B cell (primary cell): ENCODE measurements around the gene ACO2. TPM values are rescaled to one million over a fixed set of nuclear protein-coding genes. Genes with fewer than 3 reads are reported as not detected.

ENCODE experiments used
- ATAC-seq: fragments of 200-7000 bp; cut with Tn5 transposase; one replicate; pipeline ENCODE4 v1.10.0; 2021; ENCODE audit warnings: low read depth, mild to moderate bottlenecking, moderate number of reproducible peaks, moderate library complexity
- CTCF ChIA-PET: fragments of 350-600 bp; sonication (Branson Sonifier 250); formaldehyde crosslinking; loops from one replicate; lab custom pipeline; 2021; ENCODE audit warnings: antibody characterized with exemption, inconsistent platforms; lab: Charles Lee
- POLR2A ChIA-PET: fragments of 350-600 bp; sonication (Branson Sonifier 250); formaldehyde crosslinking; loops from one replicate; lab custom pipeline; 2021; ENCODE audit warnings: antibody characterized with exemption; lab: Charles Lee
- DNase-seq: peaks from one replicate; pipeline ENCODE4 v3.0.0; 2013
- H2AFZ ChIP-seq: 2 replicates; pipeline ENCODE4 v1.6.1; 2012; ENCODE audit warnings: mild to moderate bottlenecking, low read depth, low read length; ENCODE audit not compliant: insufficient read depth, poor library complexity, severe bottlenecking
- H3K27ac ChIP-seq, 2 donors: 1 replicate in 1 of 2; 2 replicates in 1 of 2; pipeline ENCODE4 v1.5.1; 2012 to 2013; ENCODE audit warnings: low read length in 2 of 2, mild to moderate bottlenecking in 2 of 2, moderate library complexity in 1 of 2
- H3K27me3 ChIP-seq, 4 experiments: fragments of 200-600 bp in 1 of 4; sonication (generic) in 1 of 4; replicated peaks in 1 of 4; 1 replicate in 2 of 4; 2 replicates in 2 of 4; pipeline versions ENCODE4 v1.6.1 to v1.7.0; 2013 to 2016; ENCODE audit warnings: low read length in 3 of 4, mild to moderate bottlenecking in 2 of 4, mixed read lengths in 1 of 4, moderate library complexity in 1 of 4; ENCODE audit not compliant: insufficient read depth in 4 of 4, control insufficient read depth in 3 of 4; ENCODE audit errors: control extremely low read depth in 1 of 4
- H3K36me3 ChIP-seq, 2 experiments: replicated peaks in 1 of 2; 1 replicate in 1 of 2; 2 replicates in 1 of 2; pipeline versions ENCODE4 v1.6.1 to v1.7.1; 2013; ENCODE audit warnings: low read length in 1 of 2; ENCODE audit not compliant: insufficient read depth in 2 of 2, control insufficient read depth in 1 of 2; ENCODE audit errors: control extremely low read depth in 1 of 2, extremely low read depth in 1 of 2
- H3K4me1 ChIP-seq, 2 donors: fragments of 200-600 bp in 1 of 2; sonication (generic) in 1 of 2; 1 replicate in 1 of 2; 2 replicates in 1 of 2; pipeline versions ENCODE4 v1.5.1 to v1.6.1; 2013 to 2017; ENCODE audit warnings: low read length in 2 of 2; ENCODE audit not compliant: control insufficient read depth in 2 of 2, insufficient read depth in 2 of 2
- H3K4me2 ChIP-seq: replicated peaks from 2 replicates; pipeline ENCODE3; 2012; ENCODE audit warnings: mild to moderate bottlenecking, low read depth, low read length; ENCODE audit not compliant: poor library complexity, severe bottlenecking
- H3K4me3 ChIP-seq, 5 experiments: fragments of 200-600 bp in 1 of 5; sonication (generic) in 1 of 5; 1 replicate in 3 of 5; 2 replicates in 2 of 5; pipeline versions ENCODE4 v1.5.1 to v1.7.0; 2011 to 2016; ENCODE audit warnings: low read length in 4 of 5, mild to moderate bottlenecking in 4 of 5, low read depth in 2 of 5, control low read depth in 1 of 5, moderate library complexity in 1 of 5; ENCODE audit not compliant: insufficient read depth in 1 of 5; ENCODE audit errors: control extremely low read depth in 1 of 5, extremely low read depth in 1 of 5
- H3K79me2 ChIP-seq: fragments of 200-600 bp; sonication (generic); one replicate; pipeline ENCODE4 v1.6.0; 2016; ENCODE audit warnings: low read length; ENCODE audit not compliant: control insufficient read depth, insufficient read depth
- H3K9ac ChIP-seq: fragments of 200-600 bp; sonication (generic); 2 replicates; pipeline ENCODE4 v1.6.1; 2017; ENCODE audit warnings: mild to moderate bottlenecking, low read length, moderate library complexity
- H3K9me3 ChIP-seq, 3 donors: one replicate each; pipeline versions ENCODE4 v1.6.1 to v1.7.1; 2013; ENCODE audit warnings: low read length in 2 of 3; ENCODE audit not compliant: control insufficient read depth in 2 of 3, insufficient read depth in 1 of 3; ENCODE audit errors: control extremely low read depth in 1 of 3
- H4K20me1 ChIP-seq: 2 replicates; pipeline ENCODE4 v1.6.0; 2012; ENCODE audit warnings: mild to moderate bottlenecking, low read length; ENCODE audit not compliant: insufficient read depth, control insufficient read depth, poor library complexity, severe bottlenecking
- H3K27ac Mint-ChIP-seq: one replicate; pipeline ENCODE4 v1.8.0; 2021; ENCODE audit warnings: mixed read lengths
- H3K27me3 Mint-ChIP-seq: one replicate; pipeline ENCODE4 v1.8.0; 2021; ENCODE audit warnings: mixed read lengths
- H3K4me1 Mint-ChIP-seq: one replicate; pipeline ENCODE4 v1.8.0; 2021; ENCODE audit warnings: mixed read lengths
- H3K4me3 Mint-ChIP-seq: one replicate; pipeline ENCODE4 v1.8.0; 2021; ENCODE audit warnings: mixed read lengths
- H3K9me3 Mint-ChIP-seq: one replicate; pipeline ENCODE4 v1.8.0; 2022; ENCODE audit warnings: mixed read lengths; ENCODE audit not compliant: insufficient read depth
- EZH2 ChIP-seq: IDR thresholded peaks from 2 replicates; pipeline ENCODE4 v1.6.1; 2012; ENCODE audit warnings: borderline replicate concordance, low read depth, mild to moderate bottlenecking, moderate library complexity, low read length; ENCODE audit not compliant: insufficient read depth, poor library complexity, severe bottlenecking
- WGBS: methylation state at CpG from one replicate; pipeline ENCODE4 v1.1.5; 2013; ENCODE audit warnings: missing lambda C conversion rate; ENCODE audit not compliant: insufficient coverage; 5-methylcytosine and 5-hydroxymethylcytosine counted together
- intact Hi-C: fragments of 100-400 bp; cut with micrococcal nuclease; formaldehyde crosslinking; loops from one replicate; pipeline ENCODE4 v1.10.0; 2022
- polyA plus RNA-seq: library from polyadenylated mRNA; depleted of rRNA; stranded (reverse); fragments of >200 nt; gene quantifications from 2 replicates; pipeline ENCODE4 v1.2.3, GENCODE V29; 2012
- total RNA-seq, 2 donors: library from RNA; stranded (reverse); fragments of 120-200 nt in 1 of 2; gene quantifications; 1 replicate in 1 of 2; 2 replicates in 1 of 2; pipeline versions ENCODE4 v1.2.3 to v1.2.4, GENCODE V29; 2013 to 2022
- TF ChIP-seq, protein P1 (sequence below): fragments of 200-600 bp; IDR thresholded peaks from one replicate; pipeline ENCODE4 v1.8.0; 2022; ENCODE audit warnings: antibody characterized with exemption, mild to moderate bottlenecking

ACO2 gene
- total and polyA plus RNA-seq, 2 donors (not counting 1 experiment from before 2014, with no cell fraction given), result 91.5 to 91.7 TPM

DNA sequence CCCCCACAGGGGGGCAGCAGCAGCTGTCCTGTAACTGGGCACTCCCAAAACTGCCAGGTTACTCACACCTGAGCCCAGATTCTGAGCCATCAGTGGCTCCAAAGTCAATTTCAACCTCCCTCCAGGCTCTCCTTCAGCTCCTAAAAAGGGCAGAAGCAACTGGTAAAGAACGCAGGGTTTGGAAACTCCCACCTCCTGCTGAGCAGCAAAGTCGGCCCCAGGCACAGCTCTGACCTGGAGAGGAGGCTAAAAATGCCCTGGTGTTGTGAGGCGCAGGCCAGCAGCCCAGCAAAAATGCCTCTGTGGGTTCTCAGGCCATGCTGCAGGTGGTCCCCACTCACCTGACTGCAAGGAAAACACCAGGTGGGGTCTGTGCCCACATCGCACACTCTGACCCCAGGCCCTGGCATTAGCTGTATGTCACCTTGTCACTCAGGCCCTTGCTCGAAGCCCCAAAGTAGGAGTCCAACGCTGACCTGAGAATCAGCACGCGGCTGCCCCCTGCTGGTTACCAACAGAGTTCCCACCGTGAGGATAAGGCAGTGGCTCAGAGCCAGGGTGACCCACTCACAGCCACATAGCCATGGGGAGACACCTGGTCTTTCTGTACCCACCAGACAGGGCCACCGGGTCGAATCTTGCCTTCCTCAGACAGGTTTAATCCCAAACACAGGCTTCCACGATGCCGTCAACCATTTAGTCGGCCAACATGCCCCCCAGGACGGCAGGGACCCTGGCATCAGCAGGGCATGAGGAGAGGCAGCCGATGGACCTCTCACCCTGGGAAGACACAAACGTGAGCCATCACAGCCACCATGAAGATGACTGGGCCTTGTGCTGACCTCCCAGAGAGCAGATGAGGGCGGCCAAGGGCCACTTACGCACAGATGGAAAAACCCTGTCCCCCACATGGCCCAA is 64.2 kb downstream of the ACO2 start:
- DNase-seq, result peak; percentile 73
- H3K9me3 ChIP-seq, result no peaks in the 10 kb centered on the region
- peaks cover 0 to 49% of the 10 kb centered on the region in 2 experiments for H3K36me3 ChIP-seq
- H2AFZ ChIP-seq, result no peak overlapping the region
- H3K27me3 ChIP-seq, result no peaks in the 10 kb centered on the region
- WGBS, result 71% methylated on average over 19 of the region's 19 CpGs
- no peak for TF ChIP-seq EZH2
- TF ChIP-seq, protein P1, sequence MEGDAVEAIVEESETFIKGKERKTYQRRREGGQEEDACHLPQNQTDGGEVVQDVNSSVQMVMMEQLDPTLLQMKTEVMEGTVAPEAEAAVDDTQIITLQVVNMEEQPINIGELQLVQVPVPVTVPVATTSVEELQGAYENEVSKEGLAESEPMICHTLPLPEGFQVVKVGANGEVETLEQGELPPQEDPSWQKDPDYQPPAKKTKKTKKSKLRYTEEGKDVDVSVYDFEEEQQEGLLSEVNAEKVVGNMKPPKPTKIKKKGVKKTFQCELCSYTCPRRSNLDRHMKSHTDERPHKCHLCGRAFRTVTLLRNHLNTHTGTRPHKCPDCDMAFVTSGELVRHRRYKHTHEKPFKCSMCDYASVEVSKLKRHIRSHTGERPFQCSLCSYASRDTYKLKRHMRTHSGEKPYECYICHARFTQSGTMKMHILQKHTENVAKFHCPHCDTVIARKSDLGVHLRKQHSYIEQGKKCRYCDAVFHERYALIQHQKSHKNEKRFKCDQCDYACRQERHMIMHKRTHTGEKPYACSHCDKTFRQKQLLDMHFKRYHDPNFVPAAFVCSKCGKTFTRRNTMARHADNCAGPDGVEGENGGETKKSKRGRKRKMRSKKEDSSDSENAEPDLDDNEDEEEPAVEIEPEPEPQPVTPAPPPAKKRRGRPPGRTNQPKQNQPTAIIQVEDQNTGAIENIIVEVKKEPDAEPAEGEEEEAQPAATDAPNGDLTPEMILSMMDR, result peak; percentile 74
- no peak overlapping the region for H3K27ac ChIP-seq
- peak; percentile 72 for ATAC-seq
- ChIA-PET POLR2A (no interaction called here), CTCF (interaction anchor here (1.1 to 13.2 kb wide), 6 partner anchors 8 to 247 kb away, joined by 3 to 228 read pairs (median 5); no protein-coding TSS in a partner anchor)
- H3K9me3 Mint-ChIP-seq, result no peaks in the 10 kb centered on the region
- H3K9ac ChIP-seq, result no peak overlapping the region
- H4K20me1 ChIP-seq, result peaks cover 17% of the 10 kb centered on the region
- H3K27me3 Mint-ChIP-seq, result no peaks in the 10 kb centered on the region
- H3K79me2 ChIP-seq, result peaks cover 20% of the 10 kb centered on the region
- H3K4me1 Mint-ChIP-seq, result no peaks in the 10 kb centered on the region
- H3K4me1 ChIP-seq, result no peaks in the 10 kb centered on the region
- H3K4me2 ChIP-seq, result no peak overlapping the region
- H3K4me3 ChIP-seq, result no peak overlapping the region
- intact Hi-C loops, result no loop called here
- H3K4me3 Mint-ChIP-seq, result no peak overlapping the region
- H3K27ac Mint-ChIP-seq, result no peak overlapping the region

- POLR2A ChIA-PET, result no interaction called here
- intact Hi-C loops, result no loop called here
- no peak overlapping the region for H3K4me3 Mint-ChIP-seq
Measured at GRCh38 chr22:41534219-41534618, 65.3 kb downstream of the ACO2 start.

More at GRCh38 chr22:41534219-41534618, 65.3 kb downstream of the ACO2 start:
- H2AFZ ChIP-seq, result no peak overlapping the region
- CTCF ChIA-PET, result interaction anchor here (1.1 kb wide), 1 partner anchor 10 kb away, joined by 4 read pairs; the partner anchor contains the start of gene POLR3H
- no peaks in the 10 kb centered on the region for H3K27me3 ChIP-seq
- H3K9me3 ChIP-seq, result no peaks in the 10 kb centered on the region
- H3K4me2 ChIP-seq, result no peak overlapping the region
- H3K4me1 Mint-ChIP-seq, result no peaks in the 10 kb centered on the region
- DNase-seq (no peak), ATAC-seq (no peak)
- no peak overlapping the region for H3K27ac ChIP-seq
- 100% methylated on average over 2 of the region's 8 CpGs for WGBS
- peaks cover 20% of the 10 kb centered on the region for H3K79me2 ChIP-seq
- H3K27me3 Mint-ChIP-seq, result no peaks in the 10 kb centered on the region
- H3K9ac ChIP-seq, result no peak overlapping the region
- H3K9me3 Mint-ChIP-seq, result no peaks in the 10 kb centered on the region
- TF ChIP-seq, protein P1, result no peak
- no peak for TF ChIP-seq EZH2
- H3K4me3 ChIP-seq, result no peak overlapping the region
- H3K27ac Mint-ChIP-seq, result no peak overlapping the region
- no peaks in the 10 kb centered on the region for H3K4me1 ChIP-seq
- H4K20me1 ChIP-seq, result peaks cover 17% of the 10 kb centered on the region
- H3K36me3 ChIP-seq, result peaks cover 0 to 41% of the 10 kb centered on the region in 2 experiments
